HL-60 (cell line): Measurements from ENCODE around the gene KLHDC8A.
"Not testable (repeated sequence)": the region's sequence is repeated elsewhere in the genome, so short reads cannot be mapped to it uniquely, and the experiment has no call there.

ENCODE experiments used
- DNase-seq, 2 experiments: peaks; one replicate each; pipeline ENCODE4 v3.0.0-alpha.2; 2010 to 2020; ENCODE audit warnings: low read depth in 1 of 2, low spot score in 1 of 2
- H3K27ac ChIP-seq: fragments of 250-450 bp; sonication (Bioruptor Pico); replicated peaks from 2 replicates; pipeline ENCODE4 v1.5.1; 2020; ENCODE audit warnings: mild to moderate bottlenecking, moderate library complexity
- H3K27me3 ChIP-seq: fragments of 250-450 bp; sonication (Bioruptor Pico); 2 replicates; pipeline ENCODE4 v1.5.1; 2021; ENCODE audit warnings: mild to moderate bottlenecking, moderate library complexity; ENCODE audit not compliant: insufficient read depth, poor library complexity, severe bottlenecking
- H3K4me3 ChIP-seq: replicated peaks from 2 replicates; pipeline ENCODE4 v1.5.1; 2011; ENCODE audit warnings: mild to moderate bottlenecking, control low read depth, low read length; ENCODE audit not compliant: insufficient read depth
- CTCF ChIP-seq: IDR thresholded peaks from one replicate; pipeline ENCODE4 v1.5.1; 2011; ENCODE audit warnings: low read length, control low read depth, inconsistent platforms; ENCODE audit not compliant: insufficient read depth
- GABPA ChIP-seq: IDR thresholded peaks from 2 replicates; pipeline ENCODE4 v1.6.1; 2012; ENCODE audit warnings: low read depth
- POLR2AphosphoS5 ChIP-seq: IDR thresholded peaks from 2 replicates; pipeline ENCODE4 v1.6.1; 2012; ENCODE audit warnings: low read depth
- REST ChIP-seq: IDR thresholded peaks from 2 replicates; pipeline ENCODE4 v1.6.1; 2012; ENCODE audit warnings: low read depth; ENCODE audit not compliant: insufficient replicate concordance
- SPI1 ChIP-seq: IDR thresholded peaks from 2 replicates; pipeline ENCODE4 v1.6.1; 2012; ENCODE audit warnings: low read depth, mild to moderate bottlenecking, borderline replicate concordance
- long read RNA-seq: library from polyadenylated mRNA; unstranded; transcript quantifications from one replicate; pipeline ENCODE4 v2.0.0, GENCODE V29; 2020

The KLHDC8A gene
- long read RNA-seq, result 0 reads

- H3K4me3 ChIP-seq, result no peak within 1 kb of the TSS
- no peak within 1 kb of the TSS for H3K27ac ChIP-seq
- DNase-seq, result no peak
- peaks cover 18% of the 10 kb centered on the region for H3K27me3 ChIP-seq
- TF ChIP-seq GABPA (no peak), SPI1 (no peak), CTCF (no peak), REST (no peak), POLR2AphosphoS5 (no peak)
Observed at GRCh38 chr1:205356440-205357139, at the start of gene KLHDC8A. TSS of gene KLHDC8A (minus strand) at chr1:205356922. CDS start at chr1:205343604, 13,318 bp downstream.

- not testable (repeated sequence) for H3K27ac ChIP-seq, H3K4me3 ChIP-seq, DNase-seq, H3K27me3 ChIP-seq
Observed at GRCh38 chr1:205406252-205406651, 49.5 kb upstream of the KLHDC8A start.

- DNase-seq, H3K4me3 ChIP-seq, H3K27ac ChIP-seq, H3K27me3 ChIP-seq: not testable (repeated sequence)
Observed at GRCh38 chr1:205404484-205404883, 47.8 kb upstream of the KLHDC8A start.

- Histone ChIP-seq H3K27ac (no peak overlapping the region), H3K27me3 (peaks cover 9% of the 10 kb centered on the region), H3K4me3 (no peak overlapping the region)
- no peak for TF ChIP-seq CTCF
- no peak for TF ChIP-seq REST
- TF ChIP-seq GABPA, result no peak
- no peak for TF ChIP-seq POLR2AphosphoS5
- TF ChIP-seq SPI1, result no peak
- no peak for DNase-seq
Observed at GRCh38 chr1:205398586-205398985, 41.9 kb upstream of the KLHDC8A start.

- no peak overlapping the region for H3K4me3 ChIP-seq
- DNase-seq, result peak; percentile 17 to 19
- no peak for TF ChIP-seq GABPA
- peak; percentile 34 for TF ChIP-seq CTCF
Observed at GRCh38 chr1:205396967-205397616, 40.4 kb upstream of the KLHDC8A start.

More at GRCh38 chr1:205396967-205397616, 40.4 kb upstream of the KLHDC8A start:
- Histone ChIP-seq H3K27me3 (peaks cover 9% of the 10 kb centered on the region), H3K27ac (no peak overlapping the region)
